H1 (cell line): ENCODE results near the gene DEPDC1. TPM values are rescaled to one million over a fixed set of nuclear protein-coding genes. Genes with fewer than 3 reads are reported as not detected.

Experiments
- CTCF ChIA-PET: fragments of 300-600 bp; sonication (Branson Sonifier 250); formaldehyde crosslinking; loops from one replicate; lab custom pipeline; 2021; ENCODE audit not compliant: partially characterized antibody; lab: Charles Lee
- POLR2A ChIA-PET: fragments of 300-600 bp; sonication (Branson Sonifier 250); formaldehyde crosslinking; loops from one replicate; lab custom pipeline; 2021; ENCODE audit warnings: inconsistent platforms; ENCODE audit not compliant: partially characterized antibody; lab: Charles Lee
- DNase-seq, 2 experiments: peaks; one replicate each; pipeline versions ENCODE4 v3.0.0 to v3.0.0-alpha.2; 2010 to 2022; ENCODE audit warnings: low spot score in 2 of 2, low read depth in 1 of 2, mixed read lengths in 1 of 2
- FAIRE-seq: peaks from 2 replicates; lab custom pipeline; 2011; peaks lifted over from hg19 to GRCh38; lab: Jason Lieb, UNC
- H2AFZ ChIP-seq: 2 replicates; pipeline ENCODE4 v1.8.1; 2012; ENCODE audit warnings: low read length, inconsistent platforms
- H2AK5ac ChIP-seq: 2 replicates; pipeline ENCODE4 v1.6.1; 2013; ENCODE audit warnings: low read depth, low read length
- H2BK120ac ChIP-seq: replicated peaks from 2 replicates; pipeline ENCODE3; 2013; ENCODE audit warnings: low read depth, low read length, inconsistent platforms
- H2BK12ac ChIP-seq: 2 replicates; pipeline ENCODE4 v1.6.1; 2013; ENCODE audit warnings: low read depth, low read length
- H2BK15ac ChIP-seq: 2 replicates; pipeline ENCODE4 v1.6.1; 2013; ENCODE audit warnings: low read length
- H2BK20ac ChIP-seq: 2 replicates; pipeline ENCODE4 v1.6.1; 2013; ENCODE audit warnings: low read length
- H2BK5ac ChIP-seq: 2 replicates; pipeline ENCODE4 v1.6.1; 2013; ENCODE audit warnings: low read depth, low read length
- H3K14ac ChIP-seq: 2 replicates; pipeline ENCODE4 v1.6.1; 2013; ENCODE audit warnings: inconsistent platforms; ENCODE audit not compliant: insufficient read length
- H3K18ac ChIP-seq: 2 replicates; pipeline ENCODE4 v1.6.1; 2013; ENCODE audit warnings: low read length; ENCODE audit errors: extremely low read depth
- H3K23ac ChIP-seq: 2 replicates; pipeline ENCODE4 v1.6.1; 2013; ENCODE audit warnings: inconsistent platforms; ENCODE audit not compliant: insufficient read length
- H3K23me2 ChIP-seq: 2 replicates; pipeline ENCODE4 v1.6.1; 2013; ENCODE audit warnings: low read depth, low read length
- H3K27ac ChIP-seq: 2 replicates; pipeline ENCODE4 v1.6.1; 2011; ENCODE audit warnings: low read depth, low read length, inconsistent platforms
- H3K27me3 ChIP-seq, 4 experiments: replicated peaks in 1 of 4; 1 replicate in 1 of 4; 2 replicates in 3 of 4; pipeline versions ENCODE4 v1.6.1 to v1.8.1; 2011 to 2013; ENCODE audit warnings: low read length in 3 of 4, mild to moderate bottlenecking in 3 of 4, inconsistent platforms in 2 of 4, mixed read lengths in 2 of 4, moderate library complexity in 1 of 4; ENCODE audit not compliant: control insufficient read depth in 3 of 4, insufficient read depth in 3 of 4; ENCODE audit errors: extremely low read depth in 1 of 4
- H3K36me3 ChIP-seq, 4 experiments: 2 replicates each; pipeline versions ENCODE4 v1.6.1 to v1.8.1; 2011 to 2013; ENCODE audit warnings: mild to moderate bottlenecking in 4 of 4, low read length in 3 of 4, moderate library complexity in 2 of 4, control low read depth in 1 of 4, inconsistent platforms in 1 of 4; ENCODE audit not compliant: insufficient read depth in 4 of 4, control insufficient read depth in 2 of 4
- H3K4ac ChIP-seq: replicated peaks from 2 replicates; pipeline ENCODE3; 2013; ENCODE audit warnings: low read length, low read depth, mixed read lengths, inconsistent platforms; ENCODE audit not compliant: insufficient read length
- H3K4me1 ChIP-seq, 4 experiments: replicated peaks in 1 of 4; 1 replicate in 1 of 4; 2 replicates in 3 of 4; pipeline versions ENCODE4 v1.6.1 to v1.8.1; 2011 to 2013; ENCODE audit warnings: low read length in 3 of 4, inconsistent platforms in 2 of 4, mixed read lengths in 1 of 4; ENCODE audit not compliant: insufficient read depth in 4 of 4, control insufficient read depth in 3 of 4
- H3K4me2 ChIP-seq, 2 experiments: 2 replicates each; pipeline versions ENCODE4 v1.6.1 to v1.8.1; 2011 to 2013; ENCODE audit warnings: low read depth in 2 of 2, low read length in 2 of 2, control low read depth in 1 of 2, inconsistent platforms in 1 of 2, mild to moderate bottlenecking in 1 of 2; ENCODE audit not compliant: insufficient read depth in 1 of 2
- H3K4me3 ChIP-seq, 4 experiments: fragments of 200-600, 300-600 bp in 1 of 4; sonication (generic), shearing (Covaris generic), sonication (Bioruptor Twin) in 1 of 4; 2 replicates each; pipeline versions ENCODE4 v1.5.1 to v1.8.1; 2011 to 2016; ENCODE audit warnings: low read length in 4 of 4, low read depth in 3 of 4, control low read depth in 2 of 4, inconsistent platforms in 2 of 4, mild to moderate bottlenecking in 2 of 4, mixed read lengths in 1 of 4, moderate library complexity in 1 of 4; ENCODE audit not compliant: insufficient read depth in 2 of 4; ENCODE audit errors: extremely low read depth in 1 of 4
- H3K56ac ChIP-seq: replicated peaks from 2 replicates; pipeline ENCODE3; 2013; ENCODE audit warnings: low read depth, mild to moderate bottlenecking, mixed read lengths, low read length, inconsistent platforms; ENCODE audit not compliant: insufficient read length
- H3K79me1 ChIP-seq: 2 replicates; pipeline ENCODE4 v1.6.1; 2013; ENCODE audit warnings: low read depth, low read length, control low read depth
- H3K79me2 ChIP-seq, 2 experiments: 2 replicates each; pipeline versions ENCODE4 v1.6.1 to v1.8.1; 2012 to 2013; ENCODE audit warnings: low read length in 2 of 2, mild to moderate bottlenecking in 2 of 2, inconsistent platforms in 1 of 2; ENCODE audit not compliant: insufficient read depth in 2 of 2, control insufficient read depth in 1 of 2
- H3K9ac ChIP-seq, 4 experiments: replicated peaks in 1 of 4; 1 replicate in 1 of 4; 2 replicates in 3 of 4; pipeline versions ENCODE4 v1.6.1 to v1.8.1; 2011 to 2013; ENCODE audit warnings: low read depth in 3 of 4, low read length in 3 of 4, control low read depth in 2 of 4, mild to moderate bottlenecking in 2 of 4, moderate library complexity in 2 of 4, inconsistent platforms in 1 of 4; ENCODE audit errors: extremely low read depth in 1 of 4
- H3K9me3 ChIP-seq, 2 experiments: 2 replicates each; pipeline versions ENCODE4 v1.6.1 to v1.8.1; 2012 to 2013; ENCODE audit warnings: mild to moderate bottlenecking in 2 of 2, moderate library complexity in 2 of 2, control low read depth in 1 of 2, inconsistent platforms in 1 of 2, low read depth in 1 of 2, low read length in 1 of 2, mixed read lengths in 1 of 2; ENCODE audit not compliant: insufficient read depth in 2 of 2
- H4K20me1 ChIP-seq, 2 experiments: replicated peaks in 1 of 2; 2 replicates each; pipeline versions ENCODE3 to v1.8.1; 2011 to 2013; ENCODE audit warnings: inconsistent platforms in 2 of 2, low read length in 2 of 2, mild to moderate bottlenecking in 1 of 2; ENCODE audit not compliant: insufficient read depth in 2 of 2, control insufficient read depth in 1 of 2
- H4K5ac ChIP-seq: 2 replicates; pipeline ENCODE4 v1.6.1; 2013; ENCODE audit warnings: low read length, low read depth, mixed read lengths, inconsistent platforms; ENCODE audit not compliant: insufficient read length
- H4K8ac ChIP-seq: 2 replicates; pipeline ENCODE4 v1.8.0; 2013; ENCODE audit warnings: mild to moderate bottlenecking, moderate library complexity, low read length, inconsistent platforms; ENCODE audit not compliant: insufficient read depth; ENCODE audit errors: extremely low read depth
- H4K91ac ChIP-seq: replicated peaks from 2 replicates; pipeline ENCODE3; 2013; ENCODE audit warnings: low read length, mixed read lengths, inconsistent platforms; ENCODE audit not compliant: insufficient read length
- CBX5 ChIP-seq: fragments of 300-800, 300-1000 bp; sonication (generic); IDR thresholded peaks from 2 replicates; pipeline ENCODE4 v1.7.1; 2016; ENCODE audit warnings: antibody characterized with exemption, low read length, low read depth
- E2F6 ChIP-seq: IDR thresholded peaks from 2 replicates; pipeline ENCODE4 v1.6.1; 2012; ENCODE audit warnings: inconsistent platforms
- EGR1 ChIP-seq: IDR thresholded peaks from 2 replicates; pipeline ENCODE4 v1.6.1; 2011; ENCODE audit warnings: low read depth, low read length, borderline replicate concordance
- EP300 ChIP-seq, 2 experiments: IDR thresholded peaks; 1 replicate in 1 of 2; 2 replicates in 1 of 2; pipeline ENCODE4 v1.6.1; 2011 to 2012; ENCODE audit warnings: low read depth in 2 of 2, low read length in 2 of 2, mild to moderate bottlenecking in 2 of 2, borderline replicate concordance in 1 of 2, inconsistent platforms in 1 of 2, moderate library complexity in 1 of 2
- GTF2F1 ChIP-seq: IDR thresholded peaks from 2 replicates; pipeline ENCODE4 v1.6.1; 2012; ENCODE audit warnings: low read depth, low read length, improper control_type of control experiment, borderline replicate concordance
- HDAC6 ChIP-seq: IDR thresholded peaks from one replicate; pipeline ENCODE4 v1.7.1; 2012; ENCODE audit warnings: low read depth, mild to moderate bottlenecking, inconsistent platforms, low read length, moderate library complexity
- JUND ChIP-seq: IDR thresholded peaks from 2 replicates; pipeline ENCODE4 v1.6.1; 2011; ENCODE audit warnings: mild to moderate bottlenecking, improper control_type of control experiment, low read length
- PHF8 ChIP-seq: fragments of 200-600 bp; sonication (generic); conservative IDR thresholded peaks from 2 replicates; pipeline ENCODE4 v1.7.1; 2012; ENCODE audit warnings: low read depth, mild to moderate bottlenecking, inconsistent platforms, low read length, moderate library complexity
- POLR2A ChIP-seq, 2 experiments: IDR thresholded peaks; 1 replicate in 1 of 2; 2 replicates in 1 of 2; pipeline ENCODE4 v1.6.1; 2011; ENCODE audit warnings: low read depth in 2 of 2, low read length in 2 of 2, mild to moderate bottlenecking in 2 of 2; ENCODE audit errors: control extremely low read depth in 1 of 2
- SP4 ChIP-seq: IDR thresholded peaks from 2 replicates; pipeline ENCODE4 v1.6.1; 2012; ENCODE audit warnings: low read length, inconsistent platforms
- USF2 ChIP-seq: IDR thresholded peaks from 2 replicates; pipeline ENCODE4 v1.6.1; 2011; ENCODE audit warnings: low read length, improper control_type of control experiment
- polyA plus RNA-seq, 7 experiments: library from polyadenylated mRNA; depleted of rRNA in 3 of 7; stranded (reverse) in 5 of 7; unstranded in 2 of 7; fragments of >200 nt in 5 of 7; fragments of 200-250 nt in 2 of 7; gene quantifications; 1 replicate in 5 of 7; 2 replicates in 1 of 7; 4 replicates in 1 of 7; pipeline versions ENCODE4 v1.2.1 to v1.2.3, GENCODE V29; 2011 to 2013; ENCODE audit warnings: missing spikeins in 2 of 7, mixed read lengths in 2 of 7
- total RNA-seq: library from RNA; stranded (reverse); fragmentation: NEBNext Ultra II Directional; extraction: Animal tissue kit (Norgen Biotek cat#: 25700); gene quantifications from 2 replicates; pipeline ENCODE4 v1.2.1, GENCODE V29; 2021

DEPDC1 gene
- total and polyA plus RNA-seq, 2 of the 8 experiments (the other 6 are each of a cell fraction or from before 2014, with no cell fraction given) = 5.5 to 46.5 TPM

GRCh38 chr1:68538941-68539340 lies 42.1 kb upstream of the DEPDC1 start:
- H3K27ac ChIP-seq = no peak overlapping the region
- H3K23me2 ChIP-seq = no peaks in the 10 kb centered on the region
- no peak overlapping the region for H3K56ac ChIP-seq
- POLR2A ChIA-PET = no interaction called here
- no peaks in the 10 kb centered on the region for H3K27me3 ChIP-seq
- H3K79me1 ChIP-seq = no peaks in the 10 kb centered on the region
- DNase-seq (no peak), FAIRE-seq (no peak)
- H2BK120ac ChIP-seq = no peak overlapping the region
- H3K9me3 ChIP-seq = no peaks in the 10 kb centered on the region
- H2BK15ac ChIP-seq = no peak overlapping the region
- no peaks in the 10 kb centered on the region for H4K20me1 ChIP-seq
- no peak overlapping the region for H3K14ac ChIP-seq
- no peak overlapping the region for H2BK12ac ChIP-seq
- no peak overlapping the region for H3K23ac ChIP-seq
- H3K36me3 ChIP-seq = no peaks in the 10 kb centered on the region
- no peak overlapping the region for H2AK5ac ChIP-seq
- CTCF ChIA-PET = no interaction called here
- H3K79me2 ChIP-seq = no peaks in the 10 kb centered on the region
- H4K91ac ChIP-seq = no peak overlapping the region
- H2AFZ ChIP-seq = no peak overlapping the region
- no peak overlapping the region for H2BK5ac ChIP-seq
- H3K9ac ChIP-seq = no peak overlapping the region
- no peak overlapping the region for H4K5ac ChIP-seq
- H3K18ac ChIP-seq = no peak overlapping the region
- H4K8ac ChIP-seq = no peak overlapping the region
- no peaks in the 10 kb centered on the region for H3K4me1 ChIP-seq
- H2BK20ac ChIP-seq = no peak overlapping the region
- TF ChIP-seq POLR2A (IDR thresholded peaks at IDR 0.05; ENCODE audit: control extremely low read depth in 1 of 2, low read depth in 2 of 2, low read length in 2 of 2) = no peak
- TF ChIP-seq HDAC6 = no peak
- TF ChIP-seq PHF8 = no peak
- no peak for TF ChIP-seq USF2
- TF ChIP-seq E2F6 = no peak
- TF ChIP-seq EP300 (IDR thresholded peaks at IDR 0.05; ENCODE audit: borderline replicate concordance in 1 of 2, low read depth in 2 of 2, low read length in 2 of 2) = no peak
- TF ChIP-seq EGR1 = no peak
- TF ChIP-seq SP4 = no peak
- no peak for TF ChIP-seq JUND
- TF ChIP-seq CBX5 = no peak
- no peak for TF ChIP-seq GTF2F1
- H3K4me2 ChIP-seq = no peak overlapping the region
- H3K4me3 ChIP-seq = no peak overlapping the region
- no peak overlapping the region for H3K4ac ChIP-seq
